Erythroblast (primary cell): Measurements from ENCODE around the gene STX11.

ENCODE experiments used
- GATA1 ChIP-seq: IDR thresholded peaks from 2 replicates; pipeline ENCODE4 v1.6.1; 2011; ENCODE audit warnings: low read depth, mild to moderate bottlenecking, control low read depth, low read length, moderate library complexity
- POLR2A ChIP-seq: IDR thresholded peaks from 2 replicates; pipeline ENCODE4 v1.6.1; 2011; ENCODE audit warnings: mild to moderate bottlenecking, low read length

DNA sequence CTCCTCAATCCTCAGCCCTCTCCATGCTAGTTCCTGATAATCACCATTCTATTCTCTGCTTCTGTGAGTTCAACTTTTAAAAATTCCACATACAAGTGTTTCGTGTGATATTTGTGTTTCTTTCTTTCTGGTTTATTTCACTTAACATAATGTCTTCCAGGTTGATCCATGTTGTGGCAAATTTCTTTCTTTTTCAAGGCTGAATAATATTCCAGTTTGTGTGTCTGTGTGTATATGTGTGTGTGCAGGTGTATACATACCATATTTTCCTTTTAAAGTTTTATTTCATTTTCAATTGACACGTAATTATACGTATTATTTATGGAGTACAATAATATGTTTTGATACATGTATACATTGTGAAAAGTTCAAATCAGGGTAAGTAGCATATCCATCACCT is 35.1 kb upstream of the STX11 start:
- TF ChIP-seq POLR2A (no peak), GATA1 (no peak)
